Mucosa of rectum (tissue), 2 donors: ENCODE data around the gene NPAS3.

Experiments
- H3K27ac ChIP-seq, 2 donors: one replicate each; pipeline ENCODE4 v1.7.0; 2013; ENCODE audit warnings: inconsistent platforms in 2 of 2, low read depth in 2 of 2, low read length in 2 of 2
- H3K27me3 ChIP-seq, 2 donors: one replicate each; pipeline ENCODE4 v1.7.0; 2013; ENCODE audit warnings: low read length in 2 of 2; ENCODE audit not compliant: control insufficient read depth in 2 of 2, insufficient read depth in 2 of 2
- H3K36me3 ChIP-seq, 2 donors: one replicate each; pipeline ENCODE4 v1.7.0; 2013; ENCODE audit warnings: low read length in 2 of 2; ENCODE audit not compliant: control insufficient read depth in 2 of 2, insufficient read depth in 2 of 2
- H3K4me1 ChIP-seq, 2 donors: one replicate each; pipeline ENCODE4 v1.7.0; 2013; ENCODE audit warnings: low read length in 2 of 2, mild to moderate bottlenecking in 1 of 2; ENCODE audit not compliant: control insufficient read depth in 2 of 2, insufficient read depth in 2 of 2
- H3K4me3 ChIP-seq, 2 donors: one replicate each; pipeline ENCODE4 v1.7.0; 2013; ENCODE audit warnings: low read length in 2 of 2
- H3K9ac ChIP-seq, 2 donors: one replicate each; pipeline ENCODE4 v1.7.0; 2013; ENCODE audit warnings: low read length in 2 of 2, low read depth in 1 of 2, mild to moderate bottlenecking in 1 of 2
- H3K9me3 ChIP-seq, 2 donors: one replicate each; pipeline ENCODE4 v1.7.0; 2013; ENCODE audit warnings: low read length in 2 of 2; ENCODE audit not compliant: control insufficient read depth in 2 of 2
- donor health status: healthy.
- donor health status: Normal muscosa, but diverticular disease.

NPAS3 gene

DNA sequence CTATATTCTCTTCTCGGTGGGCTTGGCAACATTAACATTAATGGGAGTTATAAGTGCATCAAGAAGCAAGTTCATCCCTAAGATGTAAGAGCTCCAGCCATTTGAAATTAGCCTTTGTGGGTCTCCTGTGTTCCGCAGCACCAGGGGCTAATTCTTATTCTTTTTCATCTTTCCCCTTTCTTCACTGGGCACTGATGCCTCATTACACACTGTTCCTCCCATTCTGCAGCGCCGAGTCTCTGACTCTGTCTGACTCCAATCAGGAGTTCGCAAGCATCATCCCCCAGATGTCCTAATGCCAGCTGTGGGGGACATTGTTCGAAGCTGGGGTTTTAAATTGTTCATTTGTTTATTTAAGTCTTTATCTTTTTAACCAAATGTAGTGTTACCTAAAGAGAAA lies 670.9 kb downstream of the NPAS3 start:
- Histone ChIP-seq H3K4me1 (no peaks in the 10 kb centered on the region), H3K27ac (no peak overlapping the region), H3K4me3 (no peak overlapping the region), H3K27me3 (no peaks in the 10 kb centered on the region), H3K9me3 (no peaks in the 10 kb centered on the region), H3K9ac (no peak overlapping the region), H3K36me3 (no peaks in the 10 kb centered on the region)

GRCh38 chr14:33610121-33610520 lies 671.4 kb downstream of the NPAS3 start:
- Histone ChIP-seq H3K27me3 (no peaks in the 10 kb centered on the region), H3K9ac (no peak overlapping the region), H3K9me3 (no peaks in the 10 kb centered on the region), H3K4me1 (no peaks in the 10 kb centered on the region), H3K36me3 (no peaks in the 10 kb centered on the region), H3K4me3 (no peak overlapping the region), H3K27ac (no peak overlapping the region)

DNA sequence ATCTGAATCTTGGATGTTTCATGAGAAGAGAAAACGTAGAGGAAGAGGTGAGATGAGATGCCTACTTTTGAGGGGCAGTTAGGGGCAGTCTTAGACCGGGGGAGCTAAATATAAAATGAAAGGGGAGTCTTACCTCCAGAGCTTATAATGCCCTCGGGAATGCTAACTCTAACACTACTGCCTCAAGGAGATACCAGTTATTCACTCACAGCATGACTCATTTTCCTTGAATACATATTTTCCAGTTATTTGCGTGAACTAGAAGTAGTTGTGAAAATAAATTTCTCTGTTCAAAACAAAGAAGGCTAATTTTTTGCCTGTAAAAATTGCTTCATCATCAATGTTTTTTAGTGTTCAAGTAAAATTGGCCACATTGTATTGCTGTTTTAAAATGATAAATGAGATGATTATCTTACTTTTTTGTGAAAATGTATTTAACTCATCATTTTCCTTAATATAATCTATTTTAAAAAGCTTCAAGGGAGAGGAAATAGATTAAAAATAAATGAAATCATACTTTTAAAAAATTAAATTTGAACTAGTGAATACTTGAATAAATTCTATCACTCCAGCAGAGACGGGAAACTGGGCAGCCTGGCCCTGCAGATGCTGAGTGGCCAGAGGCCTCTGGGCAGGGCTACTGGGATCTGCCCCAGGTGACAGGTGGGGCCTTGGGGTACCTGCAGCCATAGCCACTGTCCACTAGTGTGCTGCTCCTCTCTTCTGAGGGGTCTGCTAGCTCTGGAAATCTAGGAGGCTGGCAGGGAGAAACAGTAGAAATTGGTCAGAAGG lies 672.9 kb downstream of the NPAS3 start:
- Histone ChIP-seq H3K4me3 (no peak overlapping the region), H3K4me1 (no peaks in the 10 kb centered on the region), H3K36me3 (no peaks in the 10 kb centered on the region), H3K9ac (no peak overlapping the region), H3K9me3 (no peaks in the 10 kb centered on the region), H3K27ac (no peak overlapping the region), H3K27me3 (no peaks in the 10 kb centered on the region)

DNA sequence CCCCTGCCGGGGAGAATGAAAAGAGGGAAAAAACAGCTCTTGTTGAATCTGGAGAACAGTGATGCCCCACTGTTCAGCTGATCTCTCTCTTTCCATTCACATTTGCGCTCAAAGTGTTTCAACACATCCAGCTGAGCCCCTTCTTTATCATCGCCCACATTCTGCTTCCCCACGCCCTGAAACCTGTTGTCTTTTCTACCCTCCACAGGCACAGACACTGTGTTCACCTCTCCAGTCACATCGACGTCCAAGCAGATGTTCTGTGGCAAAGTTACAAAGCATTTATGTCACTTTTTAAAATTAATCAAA lies 673.5 kb downstream of the NPAS3 start:
- Histone ChIP-seq H3K4me3 (no peak overlapping the region), H3K36me3 (no peaks in the 10 kb centered on the region), H3K27ac (no peak overlapping the region), H3K9ac (no peak overlapping the region), H3K9me3 (no peaks in the 10 kb centered on the region), H3K4me1 (no peaks in the 10 kb centered on the region), H3K27me3 (no peaks in the 10 kb centered on the region)

DNA sequence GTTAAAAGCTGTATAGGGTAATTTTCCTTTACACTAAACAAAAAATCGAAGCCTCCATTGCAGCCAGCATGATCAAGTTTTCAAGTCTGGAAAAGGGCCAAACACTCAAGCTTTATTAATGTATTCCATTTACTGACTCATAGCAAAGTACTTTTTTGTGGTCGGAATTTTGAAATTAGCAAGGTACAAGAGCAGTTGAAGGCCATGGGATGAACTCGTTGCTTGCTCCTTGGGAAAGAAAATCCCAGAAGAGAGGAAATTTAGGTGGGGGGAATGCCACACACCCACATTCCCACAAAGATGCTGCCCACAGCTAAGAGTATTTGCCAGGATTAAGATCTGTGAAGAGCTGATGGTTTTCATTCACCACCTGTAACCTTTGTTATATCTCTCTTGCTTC lies 678.5 kb downstream of the NPAS3 start:
- Histone ChIP-seq H3K27ac (no peak overlapping the region), H3K36me3 (no peaks in the 10 kb centered on the region), H3K4me3 (no peak overlapping the region), H3K4me1 (no peaks in the 10 kb centered on the region), H3K27me3 (no peaks in the 10 kb centered on the region), H3K9me3 (no peaks in the 10 kb centered on the region), H3K9ac (no peak overlapping the region)

DNA sequence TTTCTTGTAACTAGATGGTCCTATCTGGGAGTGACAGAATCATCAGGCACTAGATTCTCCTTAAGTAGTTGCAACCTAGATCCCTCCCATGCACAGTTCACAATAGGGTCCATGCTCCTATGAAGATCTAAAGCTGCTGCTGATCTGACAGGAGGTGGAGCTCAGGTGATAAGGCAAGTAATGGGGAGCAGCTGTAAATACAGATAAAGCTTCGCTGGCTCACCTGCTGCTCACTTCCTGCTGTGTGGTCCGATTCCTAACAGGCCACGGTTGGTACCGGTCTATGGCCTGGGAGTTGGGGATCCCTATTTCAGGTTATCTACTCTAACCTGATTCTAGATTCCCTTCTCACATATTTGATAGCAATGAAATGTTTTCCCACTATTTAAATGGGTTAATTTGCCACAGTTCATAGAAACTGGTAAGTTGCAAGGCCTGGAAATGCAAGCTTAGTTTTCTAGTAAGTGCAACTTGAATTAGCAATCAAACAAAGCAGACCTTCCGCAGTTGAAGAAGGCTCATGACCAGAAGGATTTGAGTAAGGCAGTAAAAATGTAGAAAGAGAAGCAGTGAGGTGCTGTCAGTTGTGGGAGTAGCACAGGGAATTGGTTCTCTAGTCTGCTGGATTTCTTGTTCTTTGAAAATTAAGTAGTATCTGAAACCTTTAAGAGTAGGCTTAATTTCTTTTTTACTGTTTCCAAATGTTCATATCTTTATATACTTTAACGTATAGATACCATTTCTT lies 679.9 kb downstream of the NPAS3 start:
- Histone ChIP-seq H3K27ac (no peak overlapping the region), H3K4me1 (no peaks in the 10 kb centered on the region), H3K36me3 (no peaks in the 10 kb centered on the region), H3K9me3 (no peaks in the 10 kb centered on the region), H3K4me3 (no peak overlapping the region), H3K9ac (no peak overlapping the region), H3K27me3 (no peaks in the 10 kb centered on the region)

GRCh38 chr14:33622496-33622895 lies 683.8 kb downstream of the NPAS3 start:
- no peak overlapping the region for H3K9ac ChIP-seq
- H3K4me3 ChIP-seq: no peak overlapping the region
- H3K4me1 ChIP-seq: no peaks in the 10 kb centered on the region
- no peaks in the 10 kb centered on the region for H3K9me3 ChIP-seq
- no peaks in the 10 kb centered on the region for H3K27me3 ChIP-seq
- H3K27ac ChIP-seq: no peak overlapping the region
- H3K36me3 ChIP-seq: no peaks in the 10 kb centered on the region

DNA sequence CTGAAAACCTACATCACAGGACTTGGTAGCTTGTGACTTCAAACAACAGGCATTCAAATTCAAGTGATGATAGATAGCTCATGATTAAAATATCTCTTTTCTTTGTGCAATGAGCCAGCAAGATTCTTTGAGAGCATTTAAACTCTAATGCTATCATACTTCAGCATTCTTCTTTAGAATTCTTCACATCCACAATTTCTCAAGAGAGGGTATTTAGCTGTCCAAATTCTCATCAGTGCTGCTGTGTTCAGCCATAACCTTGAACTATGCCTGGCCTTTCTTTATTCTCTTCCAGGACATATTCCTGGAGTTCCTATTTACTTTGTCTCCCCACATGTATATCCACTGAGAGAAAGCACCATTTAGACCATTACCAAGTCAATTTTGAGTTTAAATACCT lies 691.1 kb downstream of the NPAS3 start:
- H3K36me3 ChIP-seq: no peaks in the 10 kb centered on the region
- no peak overlapping the region for H3K9ac ChIP-seq
- no peaks in the 10 kb centered on the region for H3K27me3 ChIP-seq
- H3K4me1 ChIP-seq: no peaks in the 10 kb centered on the region
- H3K9me3 ChIP-seq: no peaks in the 10 kb centered on the region
- H3K4me3 ChIP-seq: no peak overlapping the region
- H3K27ac ChIP-seq: no peak overlapping the region

DNA sequence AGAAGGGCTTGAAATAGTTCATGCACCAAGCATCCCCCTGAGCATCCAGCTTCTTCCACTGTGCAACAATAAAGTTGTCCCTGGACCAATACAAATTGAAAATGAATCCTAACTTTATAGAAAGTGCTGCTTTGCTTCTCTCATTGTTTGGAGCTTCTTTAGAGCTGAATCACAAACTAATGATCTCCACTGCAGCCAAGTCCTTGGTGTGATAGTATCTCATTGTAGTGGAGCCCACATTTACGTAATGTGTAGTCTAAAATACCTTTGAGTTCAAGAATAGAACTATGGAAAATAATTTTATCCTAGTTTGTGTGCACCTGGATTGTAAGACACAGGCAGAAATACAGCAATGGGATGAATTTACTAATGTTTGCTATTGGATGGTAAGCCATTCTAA lies 692.3 kb downstream of the NPAS3 start:
- Histone ChIP-seq H3K4me1 (no peaks in the 10 kb centered on the region), H3K4me3 (no peak overlapping the region), H3K27me3 (no peaks in the 10 kb centered on the region), H3K27ac (no peak overlapping the region), H3K9me3 (no peaks in the 10 kb centered on the region), H3K9ac (no peak overlapping the region), H3K36me3 (no peaks in the 10 kb centered on the region)

GRCh38 chr14:33631441-33631840 lies 692.8 kb downstream of the NPAS3 start:
- Histone ChIP-seq H3K36me3 (no peaks in the 10 kb centered on the region), H3K9me3 (no peaks in the 10 kb centered on the region), H3K9ac (no peak overlapping the region), H3K27ac (no peak overlapping the region), H3K27me3 (no peaks in the 10 kb centered on the region), H3K4me3 (no peak overlapping the region), H3K4me1 (no peaks in the 10 kb centered on the region)
